Vagina (tissue), 2 donors: ENCODE results near the gene RRP12. TPM values are rescaled to one million over a fixed set of nuclear protein-coding genes. Genes with fewer than 3 reads are reported as not detected.

Experiments used
- DNase-seq, 2 donors: peaks; one replicate each; pipeline ENCODE4 v3.0.0-alpha.2; 2017; ENCODE audit errors: extremely low spot score in 2 of 2
- H3K27ac ChIP-seq: fragments of 200-600 bp; sonication (generic); one replicate; pipeline ENCODE4 v1.5.1; 2019
- H3K27me3 ChIP-seq: fragments of 200-600 bp; sonication (generic); one replicate; pipeline ENCODE4 v1.5.1; 2019
- H3K36me3 ChIP-seq, 2 donors: fragments of 200-600 bp; sonication (generic); one replicate each; pipeline ENCODE4 v1.5.1; 2017 to 2019
- H3K4me1 ChIP-seq: fragments of 200-600 bp; sonication (generic); one replicate; pipeline ENCODE4 v1.5.1; 2019
- H3K4me3 ChIP-seq, 2 donors: fragments of 200-600 bp; sonication (generic); 1 replicate in 1 of 2; 2 replicates in 1 of 2; pipeline ENCODE4 v1.5.1; 2016 to 2019
- H3K9me3 ChIP-seq: fragments of 200-600 bp; sonication (generic); one replicate; pipeline ENCODE4 v1.5.1; 2019
- CTCF ChIP-seq, 3 experiments: fragments of 450-650 bp in 2 of 3; fragments of 200-600 bp in 1 of 3; sonication (generic) in 1 of 3; IDR thresholded peaks; one replicate each; pipeline ENCODE4 v1.5.1; 2017 to 2019; ENCODE audit warnings: antibody characterized with exemption in 3 of 3, mild to moderate bottlenecking in 2 of 3, moderate library complexity in 2 of 3
- POLR2A ChIP-seq, 2 donors: fragments of 450-650 bp; IDR thresholded peaks; one replicate each; pipeline ENCODE4 v1.6.1; 2017; ENCODE audit warnings: antibody characterized with exemption in 2 of 2, mild to moderate bottlenecking in 2 of 2, moderate library complexity in 2 of 2
- POLR2AphosphoS5 ChIP-seq, 2 donors: sonication (generic); formaldehyde crosslinking; IDR thresholded peaks; one replicate each; pipeline ENCODE4 v1.9.0; 2017; ENCODE audit warnings: antibody characterized with exemption in 2 of 2, mild to moderate bottlenecking in 2 of 2, low read depth in 1 of 2; ENCODE audit not compliant: insufficient read depth in 1 of 2
- intact Hi-C: fragments of 100-400 bp; cut with DNase I; formaldehyde crosslinking; loops from one replicate; pipeline ENCODE4 v1.15.1; 2023
- total RNA-seq: library from RNA; depleted of rRNA; stranded (reverse); fragments of >200 nt; gene quantifications from one replicate; pipeline ENCODE4 v1.2.3, GENCODE V29; 2016

Gene RRP12
- total RNA-seq, 1 donor from 2014 or later = 32.7 TPM

DNA sequence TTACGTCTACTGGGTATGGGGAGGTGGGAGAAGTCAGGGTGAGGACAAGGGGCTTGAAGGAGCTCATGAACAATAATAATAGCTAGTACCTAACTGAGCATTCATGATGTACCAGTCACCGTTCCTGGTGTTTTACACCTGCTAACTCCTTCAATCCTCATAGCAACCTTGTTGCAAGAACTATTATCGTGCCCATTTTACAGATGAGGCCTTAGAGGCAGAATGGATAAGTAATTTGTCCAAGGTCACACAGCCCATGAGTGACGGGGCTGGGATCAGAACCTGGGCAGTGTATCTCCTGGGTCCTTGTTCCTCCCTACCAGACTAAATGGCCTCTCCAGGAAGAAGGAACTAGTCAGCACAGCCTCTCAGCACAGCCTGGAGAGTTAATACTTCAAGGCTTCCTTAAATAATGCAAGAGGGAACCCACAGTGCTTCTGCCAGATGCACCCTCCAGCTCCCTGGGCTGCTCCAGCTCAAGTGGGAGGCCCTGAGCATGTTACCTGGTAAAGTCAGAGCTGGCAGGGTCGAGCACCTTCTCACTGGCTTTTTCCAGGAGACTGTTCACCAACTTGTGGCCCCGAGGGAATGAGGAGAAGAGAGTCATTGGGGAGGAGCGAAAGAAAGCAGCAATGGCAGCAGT, 28.8 kb downstream of the RRP12 start:
- H3K27ac ChIP-seq = no peak overlapping the region
- no peak for TF ChIP-seq POLR2A (IDR thresholded peaks at IDR 0.05)
- no peak for TF ChIP-seq POLR2AphosphoS5 (IDR thresholded peaks at IDR 0.05; ENCODE audit: insufficient read depth in 1 of 2, low read depth in 1 of 2)
- no peak for TF ChIP-seq CTCF (IDR thresholded peaks at IDR 0.05)
- DNase-seq = no peak
- H3K4me1 ChIP-seq = no peaks in the 10 kb centered on the region
- H3K36me3 ChIP-seq = peaks cover 0 to 52% of the 10 kb centered on the region in 2 donors
- no peaks in the 10 kb centered on the region for H3K27me3 ChIP-seq
- H3K9me3 ChIP-seq = no peaks in the 10 kb centered on the region
- intact Hi-C loops = no loop called here
- no peak overlapping the region for H3K4me3 ChIP-seq

DNA sequence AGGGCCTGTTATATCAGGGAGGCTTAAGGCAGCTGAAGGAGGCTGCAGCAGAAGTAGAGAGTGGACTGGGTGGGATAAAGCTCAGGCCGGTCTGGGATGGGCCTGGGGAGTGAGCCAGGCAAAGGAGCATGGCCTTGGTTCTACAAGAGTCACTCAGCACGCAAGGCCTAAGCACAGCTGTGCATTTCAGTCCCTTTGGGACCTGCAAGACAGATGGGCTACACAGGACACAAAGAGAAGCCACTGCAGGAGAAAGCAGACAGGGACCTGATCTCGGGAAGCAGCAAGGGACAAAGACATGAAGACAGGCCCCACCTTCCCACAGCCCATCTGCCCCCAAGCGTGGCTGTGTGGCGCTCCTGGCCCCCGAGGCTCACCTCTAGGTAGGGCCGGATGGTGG, 29.4 kb downstream of the RRP12 start:
- no peak for TF ChIP-seq CTCF (IDR thresholded peaks at IDR 0.05)
- TF ChIP-seq POLR2AphosphoS5 (IDR thresholded peaks at IDR 0.05; ENCODE audit: insufficient read depth in 1 of 2, low read depth in 1 of 2) = no peak
- TF ChIP-seq POLR2A (IDR thresholded peaks at IDR 0.05) = no peak
- Histone ChIP-seq H3K36me3 (peaks cover 0 to 50% of the 10 kb centered on the region in 2 donors), H3K27me3 (no peaks in the 10 kb centered on the region), H3K9me3 (no peaks in the 10 kb centered on the region), H3K4me3 (no peak overlapping the region), H3K27ac (no peak overlapping the region), H3K4me1 (no peaks in the 10 kb centered on the region)
- intact Hi-C loops = no loop called here
- DNase-seq = no peak

- no peaks in the 10 kb centered on the region for H3K27me3 ChIP-seq
- H3K4me3 ChIP-seq = no peak overlapping the region
- no peak for TF ChIP-seq POLR2A (IDR thresholded peaks at IDR 0.05)
- TF ChIP-seq POLR2AphosphoS5 (IDR thresholded peaks at IDR 0.05; ENCODE audit: insufficient read depth in 1 of 2, low read depth in 1 of 2) = no peak
- TF ChIP-seq CTCF (IDR thresholded peaks at IDR 0.05) = no peak
- no peaks in the 10 kb centered on the region for H3K4me1 ChIP-seq
- H3K27ac ChIP-seq = no peak overlapping the region
- H3K9me3 ChIP-seq = no peaks in the 10 kb centered on the region
- intact Hi-C loops = no loop called here
- H3K36me3 ChIP-seq = peaks cover 0 to 46% of the 10 kb centered on the region in 2 donors
- DNase-seq = no peak
These were observed 34.0 kb downstream of the RRP12 start for GRCh38 chr10:97367126-97367649.

DNA sequence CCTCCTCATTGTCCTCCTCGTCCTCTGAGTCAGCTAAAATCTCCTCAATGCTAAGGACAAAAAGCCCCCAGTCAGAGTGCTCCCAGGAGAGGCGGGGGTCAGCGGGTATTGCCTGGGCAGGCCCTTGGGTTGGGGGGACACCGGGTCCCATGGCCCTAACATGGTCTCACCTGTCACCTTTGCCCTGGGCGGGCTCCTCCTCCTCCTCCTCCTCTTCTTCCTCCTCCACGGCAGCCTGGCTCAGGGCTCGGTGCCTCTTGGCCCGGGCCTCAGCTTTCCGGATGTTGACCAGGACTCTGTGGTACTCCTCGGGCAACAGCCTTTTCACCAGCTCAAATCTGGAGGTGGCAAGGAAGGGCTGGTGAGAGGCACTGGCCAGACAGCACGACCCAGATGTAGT, 34.6 kb downstream of the RRP12 start:
- Histone ChIP-seq H3K9me3 (no peaks in the 10 kb centered on the region), H3K36me3 (peaks cover 0 to 40% of the 10 kb centered on the region in 2 donors), H3K4me1 (no peaks in the 10 kb centered on the region), H3K27ac (no peak overlapping the region), H3K27me3 (no peaks in the 10 kb centered on the region), H3K4me3 (no peak overlapping the region)
- intact Hi-C loops = no loop called here
- no peak for TF ChIP-seq CTCF (IDR thresholded peaks at IDR 0.05)
- no peak for TF ChIP-seq POLR2A (IDR thresholded peaks at IDR 0.05)
- TF ChIP-seq POLR2AphosphoS5 (IDR thresholded peaks at IDR 0.05; ENCODE audit: insufficient read depth in 1 of 2, low read depth in 1 of 2) = no peak
- no peak for DNase-seq

GRCh38 chr10:97365761-97366351, 35.3 kb downstream of the RRP12 start:
- H3K27ac ChIP-seq = no peak overlapping the region
- intact Hi-C loops = no loop called here
- peaks cover 0 to 33% of the 10 kb centered on the region in 2 donors for H3K36me3 ChIP-seq
- TF ChIP-seq CTCF (IDR thresholded peaks at IDR 0.05) (no peak), POLR2AphosphoS5 (IDR thresholded peaks at IDR 0.05; ENCODE audit: insufficient read depth in 1 of 2, low read depth in 1 of 2) (no peak), POLR2A (IDR thresholded peaks at IDR 0.05) (no peak)
- H3K9me3 ChIP-seq = no peaks in the 10 kb centered on the region
- no peak for DNase-seq
- no peaks in the 10 kb centered on the region for H3K27me3 ChIP-seq
- H3K4me3 ChIP-seq = no peak overlapping the region
- no peaks in the 10 kb centered on the region for H3K4me1 ChIP-seq
